OCI-LY3 (cell line): ENCODE results near the gene XPO1.

ENCODE experiments used
- EZH2phosphoT487 ChIP-seq: fragments of 200-600 bp; shearing (Covaris generic); IDR thresholded peaks from 2 replicates; pipeline ENCODE4 v1.6.1; 2018; ENCODE audit warnings: antibody characterized with exemption, mixed run types, low read depth
- TF ChIP-seq, protein P1 (sequence below): fragments of 200-600, 300-600 bp; sonication (generic); IDR thresholded peaks from 2 replicates; pipeline ENCODE4 v1.5.1; 2014; ENCODE audit warnings: antibody characterized with exemption, low read length, low read depth

DNA sequence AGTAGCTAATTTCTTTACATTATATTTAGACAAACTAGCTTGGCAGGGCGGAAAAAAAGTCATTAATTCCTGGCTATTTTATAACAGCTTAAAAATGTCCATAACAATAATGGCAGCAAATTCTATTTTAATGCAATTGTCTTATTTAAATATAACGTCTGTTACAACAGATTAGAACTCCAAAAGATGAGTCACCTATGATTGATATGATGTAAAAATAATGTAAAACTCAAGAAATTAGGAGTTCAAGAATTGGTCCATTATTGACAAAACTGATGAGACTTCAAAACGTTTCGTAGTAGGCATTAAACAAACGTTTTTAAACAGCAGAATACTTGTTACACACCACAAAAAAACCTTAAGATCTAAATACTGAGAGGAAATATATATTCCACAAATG lies 2.7 kb downstream of the XPO1 start:
- TF ChIP-seq, protein P1, sequence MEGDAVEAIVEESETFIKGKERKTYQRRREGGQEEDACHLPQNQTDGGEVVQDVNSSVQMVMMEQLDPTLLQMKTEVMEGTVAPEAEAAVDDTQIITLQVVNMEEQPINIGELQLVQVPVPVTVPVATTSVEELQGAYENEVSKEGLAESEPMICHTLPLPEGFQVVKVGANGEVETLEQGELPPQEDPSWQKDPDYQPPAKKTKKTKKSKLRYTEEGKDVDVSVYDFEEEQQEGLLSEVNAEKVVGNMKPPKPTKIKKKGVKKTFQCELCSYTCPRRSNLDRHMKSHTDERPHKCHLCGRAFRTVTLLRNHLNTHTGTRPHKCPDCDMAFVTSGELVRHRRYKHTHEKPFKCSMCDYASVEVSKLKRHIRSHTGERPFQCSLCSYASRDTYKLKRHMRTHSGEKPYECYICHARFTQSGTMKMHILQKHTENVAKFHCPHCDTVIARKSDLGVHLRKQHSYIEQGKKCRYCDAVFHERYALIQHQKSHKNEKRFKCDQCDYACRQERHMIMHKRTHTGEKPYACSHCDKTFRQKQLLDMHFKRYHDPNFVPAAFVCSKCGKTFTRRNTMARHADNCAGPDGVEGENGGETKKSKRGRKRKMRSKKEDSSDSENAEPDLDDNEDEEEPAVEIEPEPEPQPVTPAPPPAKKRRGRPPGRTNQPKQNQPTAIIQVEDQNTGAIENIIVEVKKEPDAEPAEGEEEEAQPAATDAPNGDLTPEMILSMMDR: no peak
- TF ChIP-seq EZH2phosphoT487: no peak
